B cell (primary cell): ENCODE results near the gene CNOT4.

Source experiments
- CTCF ChIP-seq: fragments of 200-600 bp; IDR thresholded peaks from one replicate; pipeline ENCODE4 v1.8.0; 2022; ENCODE audit warnings: antibody characterized with exemption, mild to moderate bottlenecking
- EZH2 ChIP-seq: IDR thresholded peaks from 2 replicates; pipeline ENCODE4 v1.6.1; 2012; ENCODE audit warnings: borderline replicate concordance, low read depth, mild to moderate bottlenecking, moderate library complexity, low read length; ENCODE audit not compliant: insufficient read depth, poor library complexity, severe bottlenecking

GRCh38 chr7:135553346-135553745 lies 43.4 kb upstream of the CNOT4 start:
- TF ChIP-seq CTCF = no peak
- TF ChIP-seq EZH2 = no peak
